Inflammatory macrophage treated with lipopolysaccharide for 1 hour (primary cell): ENCODE results near the gene IL1R2.

Experiments used
- DNase-seq, 2 donors: peaks; one replicate each; pipeline ENCODE4 v3.0.0-alpha.2; 2020 to 2022

The IL1R2 gene, protein sequence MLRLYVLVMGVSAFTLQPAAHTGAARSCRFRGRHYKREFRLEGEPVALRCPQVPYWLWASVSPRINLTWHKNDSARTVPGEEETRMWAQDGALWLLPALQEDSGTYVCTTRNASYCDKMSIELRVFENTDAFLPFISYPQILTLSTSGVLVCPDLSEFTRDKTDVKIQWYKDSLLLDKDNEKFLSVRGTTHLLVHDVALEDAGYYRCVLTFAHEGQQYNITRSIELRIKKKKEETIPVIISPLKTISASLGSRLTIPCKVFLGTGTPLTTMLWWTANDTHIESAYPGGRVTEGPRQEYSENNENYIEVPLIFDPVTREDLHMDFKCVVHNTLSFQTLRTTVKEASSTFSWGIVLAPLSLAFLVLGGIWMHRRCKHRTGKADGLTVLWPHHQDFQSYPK

GRCh38 chr2:101991721-101992145 is at the start of gene IL1R2:
Gene IL1R2 (plus strand): TSS chr2:101991960. CDS start chr2:102008576, 16,616 bp downstream.
- DNase-seq = peak; percentile 79 to 86

DNA sequence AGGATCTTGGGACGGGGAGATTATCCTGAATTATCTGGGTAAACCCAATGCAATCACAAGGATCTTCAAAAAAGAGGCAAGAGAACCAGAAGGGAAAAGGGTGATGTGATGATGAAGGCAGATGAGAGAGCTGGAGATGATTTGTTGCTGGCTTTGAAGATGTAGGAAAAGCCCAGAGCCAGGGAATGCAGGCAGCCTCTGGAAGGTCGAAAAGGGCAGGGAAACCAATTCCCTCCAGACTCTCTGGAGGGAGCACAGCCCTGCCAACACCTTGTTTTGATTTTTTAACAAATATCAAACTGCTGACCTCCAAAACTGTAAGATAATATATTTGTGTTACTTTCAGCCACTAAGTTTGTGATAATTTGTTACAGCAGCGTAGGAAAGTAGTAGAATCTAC is 48.9 kb upstream of the IL1R2 start:
- DNase-seq = no peak

DNA sequence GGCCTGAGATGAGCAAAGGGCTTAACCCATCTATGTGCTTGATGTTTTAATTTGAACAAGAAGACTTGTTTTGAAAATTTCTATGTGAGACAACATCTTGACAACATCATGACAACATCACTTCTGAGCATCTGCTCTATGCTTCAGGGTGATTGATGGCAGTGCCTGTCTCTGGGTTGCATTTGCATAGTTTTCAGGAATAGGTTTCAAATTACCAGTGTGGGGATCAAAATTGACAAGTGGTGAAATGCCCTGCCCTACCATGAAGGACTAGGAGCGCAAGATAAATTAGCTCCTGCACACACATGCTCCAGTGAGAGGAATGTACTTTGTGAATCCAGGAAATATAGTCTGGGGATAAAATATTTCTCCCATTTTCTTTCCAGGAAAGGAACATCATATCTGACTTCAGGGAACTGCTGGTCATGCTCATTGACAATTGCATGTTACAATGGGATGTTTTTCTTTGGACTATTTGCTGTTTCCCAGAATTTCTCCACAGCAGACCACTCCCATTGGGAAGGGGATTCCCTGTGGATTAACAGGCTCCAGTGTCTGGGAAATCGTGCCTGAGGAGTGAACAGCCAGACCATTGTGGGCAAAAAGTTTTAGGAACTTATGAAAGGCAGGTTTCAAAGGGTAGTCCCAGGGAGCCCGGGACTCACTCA is 45.3 kb upstream of the IL1R2 start:
- DNase-seq = no peak

DNA sequence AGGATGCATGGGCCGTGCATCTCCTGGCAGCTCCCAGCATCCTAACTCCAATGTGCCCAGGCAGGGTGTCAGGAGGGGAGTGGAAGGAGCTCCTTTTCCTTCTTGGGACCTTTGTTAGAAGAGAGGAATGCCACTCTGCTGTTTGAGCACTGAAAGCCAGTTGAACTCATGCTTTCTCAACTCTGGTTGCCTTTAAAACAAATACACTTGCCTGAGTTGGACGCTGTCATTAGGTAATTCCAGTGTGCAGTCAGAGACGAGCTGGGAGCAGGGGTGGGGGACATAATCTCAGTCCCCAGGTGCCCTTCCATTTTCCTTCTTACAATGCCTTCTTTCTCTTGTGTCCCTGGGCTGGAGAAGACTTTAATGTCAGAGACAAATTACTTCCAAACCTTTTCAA is 44.4 kb upstream of the IL1R2 start:
- DNase-seq = no peak

- DNase-seq = no peak
These were observed 43.1 kb upstream of the IL1R2 start for GRCh38 chr2:101948625-101949155.

- no peak for DNase-seq
These were observed 42.5 kb upstream of the IL1R2 start for GRCh38 chr2:101949304-101949703.

- DNase-seq = no peak
These were observed 40.5 kb upstream of the IL1R2 start for GRCh38 chr2:101951296-101951695.

DNA sequence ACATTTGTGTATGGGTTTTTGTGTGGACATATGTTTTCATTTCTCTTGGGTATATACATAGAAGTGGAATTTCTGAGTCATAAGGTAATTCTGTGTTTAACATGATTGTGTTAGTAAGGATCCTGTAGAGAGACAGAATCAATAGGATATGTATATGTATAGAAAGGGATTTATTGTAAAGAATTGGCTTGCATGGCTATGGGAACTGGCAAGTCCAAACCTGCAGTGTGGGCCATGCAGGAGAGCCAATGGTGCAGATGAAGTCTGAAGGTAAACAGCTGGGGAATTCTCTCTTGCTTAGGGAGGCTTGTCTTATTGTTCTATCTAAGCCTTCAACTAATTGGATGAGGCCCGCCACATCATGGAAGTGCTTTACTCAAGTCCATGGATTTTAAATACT is 39.2 kb upstream of the IL1R2 start:
- DNase-seq = no peak

- DNase-seq = no peak
These were observed 35.0 kb upstream of the IL1R2 start for GRCh38 chr2:101956465-101957438.

GRCh38 chr2:101958061-101958460 is 33.7 kb upstream of the IL1R2 start:
- peak; percentile 77 to 91 for DNase-seq

- peak in 1 of 2 donors; percentile 75 for DNase-seq
These were observed 30.9 kb upstream of the IL1R2 start for GRCh38 chr2:101960819-101961337.

- DNase-seq = peak; percentile 95 to 97
These were observed 30.2 kb upstream of the IL1R2 start for GRCh38 chr2:101961338-101962191.

GRCh38 chr2:101962309-101962708 is 29.5 kb upstream of the IL1R2 start:
- DNase-seq = no peak

DNA sequence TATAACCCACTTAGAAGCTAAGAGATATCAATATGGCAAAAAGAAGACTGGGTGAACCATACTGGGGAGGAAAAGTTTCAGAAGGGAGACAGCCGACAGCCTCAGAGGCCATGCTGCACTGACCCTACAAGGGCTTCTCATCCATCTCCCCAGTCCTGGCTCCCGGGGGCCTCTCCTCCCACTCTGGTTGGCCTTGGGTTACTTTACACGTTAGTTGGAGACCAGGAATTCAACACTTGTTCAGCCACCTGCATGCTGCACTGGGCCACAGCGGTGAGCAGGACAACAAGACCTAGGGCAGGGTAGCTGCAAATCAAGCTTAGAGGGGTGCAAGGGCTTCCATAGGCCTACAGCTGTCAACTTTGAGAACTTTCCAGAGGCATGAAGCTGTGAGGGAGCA is 28.6 kb upstream of the IL1R2 start:
- no peak for DNase-seq

GRCh38 chr2:101967826-101968513 is 23.8 kb upstream of the IL1R2 start:
- DNase-seq = no peak

DNA sequence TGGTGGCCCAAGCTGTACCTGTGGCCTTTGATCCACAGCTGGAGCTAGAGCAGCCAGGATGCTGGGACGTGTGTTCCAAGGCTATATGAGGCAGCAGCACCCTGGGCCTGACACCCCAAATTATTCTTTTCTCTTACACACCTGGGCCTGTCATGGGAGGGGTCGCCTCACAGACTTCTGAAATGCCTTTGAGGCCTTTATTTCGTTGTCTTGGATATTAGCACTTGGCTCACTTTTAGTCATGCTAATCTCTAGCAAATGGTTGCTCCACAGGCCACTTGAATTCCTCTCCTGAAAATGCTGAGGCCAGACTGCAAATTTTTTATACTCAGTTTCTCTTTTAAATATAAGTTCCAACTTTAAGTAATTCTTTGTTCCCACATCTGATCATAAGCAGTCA is 22.0 kb upstream of the IL1R2 start:
- no peak for DNase-seq

DNA sequence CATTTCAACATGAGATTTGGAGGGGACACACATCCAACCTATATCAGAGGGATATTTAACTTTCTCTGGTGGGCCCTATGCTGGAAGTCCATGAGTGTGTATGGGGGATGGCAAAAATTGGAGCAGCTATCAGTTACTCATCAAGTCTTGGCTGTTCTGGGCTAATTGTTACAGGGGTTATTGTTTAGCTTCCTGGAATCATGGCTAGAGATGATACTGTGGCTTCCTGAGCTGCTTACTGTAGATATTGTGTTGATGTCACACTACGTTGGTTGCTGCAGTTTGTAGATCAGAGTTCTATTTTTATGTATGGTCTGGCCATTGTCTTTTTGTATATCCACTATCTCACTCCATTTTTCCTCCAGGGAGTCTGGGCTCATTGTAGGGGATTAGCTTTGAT is 20.9 kb upstream of the IL1R2 start:
- no peak for DNase-seq

DNA sequence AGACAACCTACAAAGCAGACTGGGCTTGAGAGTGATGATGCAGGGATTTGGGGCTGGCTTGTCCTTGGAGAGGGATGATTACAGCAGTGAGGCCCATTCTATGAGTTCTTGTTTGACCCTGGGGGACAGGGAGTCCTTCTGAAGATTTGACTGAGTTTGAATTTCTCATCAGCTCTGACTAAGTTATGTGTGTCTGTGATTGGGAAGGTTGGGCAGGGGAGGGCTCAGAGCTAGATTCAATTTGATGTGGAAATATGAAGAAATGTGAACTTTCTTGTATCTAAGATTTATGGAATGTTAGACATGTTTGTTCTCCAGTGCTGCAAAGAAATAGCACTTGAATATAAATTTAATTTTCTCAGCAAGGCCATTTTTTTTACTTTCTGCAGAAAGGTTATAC is 19.9 kb upstream of the IL1R2 start:
- no peak for DNase-seq

- DNase-seq = peak; percentile 90 to 99
These were observed 18.9 kb upstream of the IL1R2 start for GRCh38 chr2:101972621-101973434.

DNA sequence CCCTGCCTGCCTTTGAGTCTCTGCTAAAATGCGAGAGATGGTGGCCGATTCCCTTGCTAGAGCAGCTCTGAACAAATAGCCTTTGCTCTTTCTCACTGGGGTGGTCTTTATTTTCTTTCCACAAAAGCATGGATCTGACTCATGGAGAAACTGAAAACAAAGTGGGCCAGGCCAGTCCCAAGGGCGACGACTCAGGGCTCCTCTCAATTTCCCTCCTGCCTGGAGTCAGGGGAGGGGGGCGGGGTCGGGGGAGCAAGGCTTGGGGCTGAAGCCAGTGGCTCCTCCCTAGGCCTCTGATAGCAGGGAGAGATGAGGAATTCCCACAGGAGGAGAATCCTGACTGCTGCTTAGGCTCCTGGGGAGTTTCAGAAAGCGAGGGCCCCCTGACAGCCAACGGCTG is 17.1 kb upstream of the IL1R2 start:
- no peak for DNase-seq
